H1 (cell line): ENCODE results near the gene FANCD2. TPM values are rescaled to one million over a fixed set of nuclear protein-coding genes. Genes with fewer than 3 reads are reported as not detected.

Experiments used
- CREB1 ChIP-seq: IDR thresholded peaks from 2 replicates; pipeline ENCODE4 v1.6.1; 2012; ENCODE audit warnings: inconsistent platforms
- POLR2A ChIP-seq, 2 experiments: IDR thresholded peaks; 1 replicate in 1 of 2; 2 replicates in 1 of 2; pipeline ENCODE4 v1.6.1; 2011; ENCODE audit warnings: low read depth in 2 of 2, low read length in 2 of 2, mild to moderate bottlenecking in 2 of 2; ENCODE audit errors: control extremely low read depth in 1 of 2
- RBBP5 ChIP-seq: IDR thresholded peaks from 2 replicates; pipeline ENCODE4 v1.7.1; 2012; ENCODE audit warnings: low read depth, mild to moderate bottlenecking, inconsistent platforms, low read length, moderate library complexity, borderline replicate concordance
- polyA plus RNA-seq, 7 experiments: library from polyadenylated mRNA; depleted of rRNA in 3 of 7; stranded (reverse) in 5 of 7; unstranded in 2 of 7; fragments of >200 nt in 5 of 7; fragments of 200-250 nt in 2 of 7; gene quantifications; 1 replicate in 5 of 7; 2 replicates in 1 of 7; 4 replicates in 1 of 7; pipeline versions ENCODE4 v1.2.1 to v1.2.3, GENCODE V29; 2011 to 2013; ENCODE audit warnings: missing spikeins in 2 of 7, mixed read lengths in 2 of 7
- total RNA-seq: library from RNA; stranded (reverse); fragmentation: NEBNext Ultra II Directional; extraction: Animal tissue kit (Norgen Biotek cat#: 25700); gene quantifications from 2 replicates; pipeline ENCODE4 v1.2.1, GENCODE V29; 2021
- TF ChIP-seq, protein P1 (sequence below): IDR thresholded peaks from 2 replicates; pipeline ENCODE4 v1.6.1; 2012; ENCODE audit warnings: low read length, inconsistent platforms

FANCD2 gene
- total and polyA plus RNA-seq, 2 of the 8 experiments (the other 6 are each of a cell fraction or from before 2014, with no cell fraction given), result 33.1 to 77.8 TPM

DNA sequence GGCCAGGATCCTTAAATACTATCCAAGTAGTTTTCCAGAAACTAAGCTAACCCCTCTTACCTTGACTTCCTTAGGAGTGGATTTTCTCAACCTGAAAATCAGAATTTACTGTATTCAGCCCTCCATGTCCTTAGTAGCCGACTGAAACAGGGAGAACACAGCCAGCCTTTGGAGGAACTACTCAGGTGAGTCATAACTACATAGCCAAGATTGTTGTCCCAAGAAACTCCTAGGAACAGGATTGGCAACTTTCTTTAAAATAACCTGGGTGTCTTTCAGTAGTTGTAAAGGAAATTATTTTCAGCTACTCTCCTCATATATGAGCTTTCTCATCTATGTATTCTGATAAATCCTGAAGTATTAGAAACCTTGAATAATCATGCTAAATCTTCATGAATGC, 59.5 kb downstream of the FANCD2 start (continued):
- TF ChIP-seq, protein P1, sequence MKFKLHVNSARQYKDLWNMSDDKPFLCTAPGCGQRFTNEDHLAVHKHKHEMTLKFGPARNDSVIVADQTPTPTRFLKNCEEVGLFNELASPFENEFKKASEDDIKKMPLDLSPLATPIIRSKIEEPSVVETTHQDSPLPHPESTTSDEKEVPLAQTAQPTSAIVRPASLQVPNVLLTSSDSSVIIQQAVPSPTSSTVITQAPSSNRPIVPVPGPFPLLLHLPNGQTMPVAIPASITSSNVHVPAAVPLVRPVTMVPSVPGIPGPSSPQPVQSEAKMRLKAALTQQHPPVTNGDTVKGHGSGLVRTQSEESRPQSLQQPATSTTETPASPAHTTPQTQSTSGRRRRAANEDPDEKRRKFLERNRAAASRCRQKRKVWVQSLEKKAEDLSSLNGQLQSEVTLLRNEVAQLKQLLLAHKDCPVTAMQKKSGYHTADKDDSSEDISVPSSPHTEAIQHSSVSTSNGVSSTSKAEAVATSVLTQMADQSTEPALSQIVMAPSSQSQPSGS, result no peak
- no peak for TF ChIP-seq POLR2A (IDR thresholded peaks at IDR 0.05; ENCODE audit: control extremely low read depth in 1 of 2, low read depth in 2 of 2, low read length in 2 of 2)
- TF ChIP-seq CREB1, result no peak
- TF ChIP-seq RBBP5, result no peak
